Left hindlimb (tissue), 1 donor: Measurements from ENCODE around the gene HCLS1.
"Not testable (repeated sequence)": the region's sequence is repeated elsewhere in the genome, so short reads cannot be mapped to it uniquely, and the experiment has no call there.

ENCODE experiments used
- DNase-seq: peaks from one replicate; pipeline ENCODE4 v3.0.0-alpha.2; 2018

The HCLS1 gene

GRCh38 chr3:121654493-121655385, 6.0 kb downstream of the HCLS1 start:
- DNase-seq: no peak

GRCh38 chr3:121651684-121652083, 9.0 kb downstream of the HCLS1 start:
- DNase-seq: no peak

DNA sequence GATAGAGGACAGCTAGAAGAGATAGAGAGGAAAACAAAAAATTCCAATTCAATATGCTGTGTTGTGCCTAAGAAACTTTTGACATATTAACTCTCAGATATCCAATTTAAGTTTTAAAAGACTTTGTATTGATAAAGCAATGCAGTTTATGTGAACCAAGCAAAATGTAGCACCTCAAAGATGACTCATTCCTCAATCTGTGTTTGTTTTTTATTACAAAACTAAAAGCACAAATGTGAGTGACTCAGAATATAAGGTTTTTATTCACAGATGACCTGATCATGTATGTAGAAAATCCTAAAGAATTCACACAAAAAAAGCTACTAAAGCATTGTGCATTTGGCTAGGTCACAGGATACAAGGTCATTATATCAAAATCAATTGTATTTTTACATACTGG, 11.1 kb downstream of the HCLS1 start:
- DNase-seq: no peak

DNA sequence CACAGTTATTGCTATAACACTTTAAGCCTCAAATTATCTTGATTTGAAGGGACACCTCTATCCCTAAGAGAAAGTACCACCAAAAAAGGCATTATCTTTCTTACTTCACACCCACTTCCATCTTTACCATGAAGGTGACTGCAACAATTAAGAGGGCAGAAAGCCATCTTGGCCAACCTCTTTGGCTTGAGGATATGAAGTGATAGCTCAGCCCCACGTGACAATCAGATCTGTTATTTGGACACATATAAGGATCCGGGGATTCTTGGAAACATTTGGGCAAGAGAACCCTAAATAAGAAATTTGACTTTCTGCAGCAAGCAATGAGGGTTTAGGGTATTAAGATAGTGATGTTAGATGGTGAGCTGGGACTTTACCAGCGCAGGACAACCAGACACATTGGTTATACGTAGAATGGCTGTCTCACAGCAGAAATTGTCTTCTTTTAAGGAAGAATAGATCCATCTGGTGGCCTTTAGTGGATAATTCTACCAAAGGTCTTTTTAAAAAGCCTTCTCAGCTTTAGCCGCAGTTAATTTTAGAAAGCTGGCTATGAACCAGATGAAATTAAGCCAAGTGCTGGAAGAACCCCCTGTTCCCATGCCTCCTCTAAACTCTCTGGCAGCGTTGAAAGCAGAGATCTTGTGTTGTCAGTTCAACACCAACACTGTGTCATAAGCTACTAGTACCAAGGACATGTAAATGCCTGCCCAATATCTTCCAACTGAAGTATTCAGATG, 12.3 kb downstream of the HCLS1 start:
- no peak for DNase-seq

- DNase-seq: no peak
Measured at GRCh38 chr3:121645054-121645453, 15.6 kb downstream of the HCLS1 start.

GRCh38 chr3:121642601-121643314, 17.9 kb downstream of the HCLS1 start:
- DNase-seq: no peak

DNA sequence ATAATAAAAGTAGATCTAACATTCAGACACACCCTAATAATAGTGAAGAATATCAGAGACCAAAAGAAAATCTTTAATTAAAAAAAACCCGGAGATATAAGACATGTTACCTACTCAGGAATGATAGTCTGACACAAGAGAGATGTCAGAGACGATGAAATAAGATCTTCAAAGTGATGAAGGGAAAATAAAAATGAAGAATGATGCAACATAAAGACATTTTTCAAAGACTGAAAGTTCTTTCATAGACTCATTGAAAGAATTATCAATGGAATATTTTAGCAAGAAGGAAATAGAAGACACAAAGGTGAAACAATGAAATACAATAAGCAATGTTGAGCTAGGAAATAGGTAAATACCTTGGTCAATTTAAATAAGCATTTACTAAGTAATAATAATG, 19.6 kb downstream of the HCLS1 start:
- DNase-seq: no peak

DNA sequence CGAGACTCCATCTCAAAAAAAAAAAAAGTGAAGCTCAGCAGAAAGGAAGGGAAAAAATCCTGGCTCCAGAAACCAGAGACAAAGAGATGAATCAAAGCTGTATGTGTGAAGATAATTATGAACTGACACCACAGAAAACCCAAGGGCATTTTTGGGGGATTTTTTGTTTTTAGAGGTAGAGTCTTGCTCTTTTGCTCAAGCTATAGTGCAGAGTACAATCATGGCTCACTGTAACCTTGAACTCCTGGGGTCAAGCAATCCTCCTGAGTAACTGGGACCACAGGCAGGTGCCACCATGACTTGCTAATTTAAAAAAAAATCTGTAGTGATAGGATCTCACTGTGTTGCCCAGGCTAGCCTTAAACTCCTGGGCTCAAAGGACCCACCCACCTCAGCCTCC, 22.8 kb downstream of the HCLS1 start:
- no peak for DNase-seq

- DNase-seq: no peak
Measured at GRCh38 chr3:121630355-121630754, 30.3 kb downstream of the HCLS1 start.

DNA sequence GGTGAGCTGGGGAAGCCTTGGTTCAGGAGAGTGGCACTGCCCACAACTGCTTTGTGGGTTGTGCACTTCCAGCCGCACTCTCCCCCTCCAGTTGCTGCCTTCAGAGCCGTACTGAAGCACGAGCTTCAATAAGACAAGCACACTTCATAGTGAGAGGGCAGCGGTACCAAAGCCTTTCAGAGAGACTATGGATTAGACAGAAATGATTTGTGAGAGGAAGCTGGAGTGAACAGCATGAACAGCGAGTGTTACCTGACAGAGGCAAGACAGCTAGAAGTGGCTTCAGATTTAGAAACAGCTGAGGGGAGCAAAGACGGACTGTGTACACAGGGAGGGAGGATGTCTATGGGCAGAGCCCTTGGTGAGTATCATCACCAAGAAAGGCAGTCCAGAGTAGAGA, 31.1 kb downstream of the HCLS1 start:
- DNase-seq: no peak

DNA sequence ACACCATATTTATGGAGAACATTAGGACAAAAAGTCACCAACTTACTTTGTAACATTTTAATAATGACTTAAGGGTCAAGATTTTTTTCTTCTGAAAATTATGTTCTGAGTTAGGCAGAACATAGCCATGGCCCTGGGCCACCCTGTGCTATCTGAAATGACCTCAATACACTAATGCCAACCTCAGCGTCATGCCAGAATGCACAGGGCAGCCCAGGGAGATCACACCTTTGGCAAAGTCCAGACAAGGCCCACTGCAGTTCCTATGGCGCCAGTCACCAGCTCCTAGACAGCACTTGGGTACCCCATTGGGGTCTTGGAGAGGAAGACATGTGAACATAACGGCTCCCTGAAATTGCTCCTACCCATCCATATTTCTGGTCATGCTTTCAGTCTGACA, 33.1 kb downstream of the HCLS1 start:
- no peak for DNase-seq

- DNase-seq: no peak
Measured at GRCh38 chr3:121627211-121627610, 33.5 kb downstream of the HCLS1 start.

GRCh38 chr3:121626495-121626894, 34.2 kb downstream of the HCLS1 start:
- no peak for DNase-seq

GRCh38 chr3:121624147-121624899, 36.4 kb downstream of the HCLS1 start:
- DNase-seq: no peak

GRCh38 chr3:121621491-121621890, 39.2 kb downstream of the HCLS1 start:
- DNase-seq: no peak

GRCh38 chr3:121619691-121620090, 41.0 kb downstream of the HCLS1 start:
- no peak for DNase-seq

DNA sequence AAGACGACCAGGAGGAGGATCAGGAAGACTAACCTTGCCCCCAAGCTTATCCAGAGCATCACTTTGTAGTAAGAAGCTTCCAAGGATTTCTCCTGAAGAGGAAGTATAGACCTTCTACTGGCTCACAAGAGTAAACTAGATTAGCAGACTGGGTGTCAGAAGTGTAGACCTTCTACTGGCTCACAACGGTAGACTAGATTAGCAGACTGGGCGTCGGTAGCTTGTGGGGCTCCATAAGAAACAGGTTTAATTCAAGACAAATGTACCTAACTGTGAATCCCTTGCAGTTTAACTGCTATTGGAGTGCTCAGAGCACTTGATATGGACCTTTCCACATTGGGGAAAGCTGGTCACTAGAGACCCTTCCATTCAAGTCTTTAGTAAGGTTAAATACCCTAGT, 54.6 kb downstream of the HCLS1 start:
- no peak for DNase-seq

DNA sequence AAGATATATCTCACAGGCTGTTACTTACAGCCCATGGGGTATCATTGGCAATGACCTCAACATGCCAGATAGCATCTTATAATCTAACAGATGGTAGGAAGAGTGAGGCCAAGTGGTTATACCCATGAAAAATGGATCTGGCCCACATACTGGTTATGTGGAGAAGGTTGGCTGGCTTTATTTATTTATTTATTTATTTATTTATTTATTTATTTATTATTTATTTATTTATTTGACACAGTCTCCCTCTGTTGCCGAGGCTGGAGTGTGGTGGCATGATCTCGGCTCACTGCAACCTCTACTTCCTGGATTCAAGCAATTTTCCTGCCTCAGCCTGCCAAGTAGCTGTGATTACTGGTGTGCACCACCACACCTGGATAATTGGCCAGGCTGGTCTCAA, 55.9 kb downstream of the HCLS1 start:
- no peak for DNase-seq

DNA sequence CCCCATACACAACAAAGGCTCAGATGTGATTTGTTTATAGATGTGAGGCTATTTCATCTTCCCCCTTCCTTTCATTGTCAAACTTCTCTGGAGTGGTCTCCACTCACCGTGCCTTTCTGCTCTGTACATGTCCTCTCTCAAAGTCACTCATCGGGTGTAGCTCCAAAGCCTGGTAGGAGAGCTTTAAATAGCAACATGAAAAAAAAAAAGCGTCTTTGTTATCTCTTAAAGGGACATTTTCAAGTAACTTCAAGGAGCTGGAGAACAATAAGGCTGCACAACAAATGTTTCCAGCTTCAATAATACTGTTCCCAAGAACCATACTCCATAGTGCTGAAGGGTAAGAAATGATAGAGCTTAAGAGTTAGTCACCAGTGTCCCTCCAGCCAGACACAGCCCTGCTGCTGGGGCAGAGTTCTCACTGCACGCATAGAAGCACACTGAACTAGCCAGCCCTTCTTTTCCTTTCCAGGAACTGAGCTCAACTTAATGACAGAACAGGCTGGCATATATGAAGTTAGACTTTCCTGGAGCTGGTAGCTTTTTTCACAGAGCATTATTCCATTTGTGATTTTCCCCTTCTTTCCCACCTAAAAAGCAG, 59.4 kb downstream of the HCLS1 start:
- no peak for DNase-seq

- DNase-seq: not testable (repeated sequence)
Measured at GRCh38 chr3:121599900-121600299, 60.8 kb downstream of the HCLS1 start.

DNA sequence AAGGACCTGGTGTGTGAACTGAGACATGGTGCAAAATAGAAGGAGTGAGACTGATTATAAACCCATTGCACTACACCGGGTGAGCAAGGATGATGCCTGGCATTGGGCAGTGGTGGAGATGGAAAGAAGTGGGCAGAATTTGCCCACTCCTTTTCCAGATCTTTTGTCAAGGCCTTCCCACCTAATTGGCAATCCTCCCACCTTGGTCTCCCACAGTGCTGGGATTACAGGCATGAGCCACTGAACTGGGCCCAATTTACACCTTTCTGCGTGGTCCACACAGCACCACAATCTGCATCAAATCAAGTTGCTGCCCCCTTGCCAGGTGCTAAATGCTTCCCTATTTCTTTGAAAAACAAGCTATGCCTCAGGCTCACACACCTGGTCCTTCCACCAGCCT, 62.1 kb downstream of the HCLS1 start:
- DNase-seq: no peak

- DNase-seq: no peak
Measured at GRCh38 chr3:121595765-121596406, 64.8 kb downstream of the HCLS1 start.
